H1 (cell line): ENCODE results near the gene SPECC1. TPM values are rescaled to one million over a fixed set of nuclear protein-coding genes. Genes with fewer than 3 reads are reported as not detected.

Experiments
- CTCF ChIA-PET: fragments of 300-600 bp; sonication (Branson Sonifier 250); formaldehyde crosslinking; loops from one replicate; lab custom pipeline; 2021; ENCODE audit not compliant: partially characterized antibody; lab: Charles Lee
- POLR2A ChIA-PET: fragments of 300-600 bp; sonication (Branson Sonifier 250); formaldehyde crosslinking; loops from one replicate; lab custom pipeline; 2021; ENCODE audit warnings: inconsistent platforms; ENCODE audit not compliant: partially characterized antibody; lab: Charles Lee
- DNase-seq, 2 experiments: peaks; one replicate each; pipeline versions ENCODE4 v3.0.0 to v3.0.0-alpha.2; 2010 to 2022; ENCODE audit warnings: low spot score in 2 of 2, low read depth in 1 of 2, mixed read lengths in 1 of 2
- FAIRE-seq: peaks from 2 replicates; lab custom pipeline; 2011; peaks lifted over from hg19 to GRCh38; lab: Jason Lieb, UNC
- H2AFZ ChIP-seq: 2 replicates; pipeline ENCODE4 v1.8.1; 2012; ENCODE audit warnings: low read length, inconsistent platforms
- H2AK5ac ChIP-seq: 2 replicates; pipeline ENCODE4 v1.6.1; 2013; ENCODE audit warnings: low read depth, low read length
- H2BK120ac ChIP-seq: replicated peaks from 2 replicates; pipeline ENCODE3; 2013; ENCODE audit warnings: low read depth, low read length, inconsistent platforms
- H2BK12ac ChIP-seq: 2 replicates; pipeline ENCODE4 v1.6.1; 2013; ENCODE audit warnings: low read depth, low read length
- H2BK15ac ChIP-seq: 2 replicates; pipeline ENCODE4 v1.6.1; 2013; ENCODE audit warnings: low read length
- H2BK20ac ChIP-seq: 2 replicates; pipeline ENCODE4 v1.6.1; 2013; ENCODE audit warnings: low read length
- H2BK5ac ChIP-seq: 2 replicates; pipeline ENCODE4 v1.6.1; 2013; ENCODE audit warnings: low read depth, low read length
- H3K14ac ChIP-seq: 2 replicates; pipeline ENCODE4 v1.6.1; 2013; ENCODE audit warnings: inconsistent platforms; ENCODE audit not compliant: insufficient read length
- H3K18ac ChIP-seq: 2 replicates; pipeline ENCODE4 v1.6.1; 2013; ENCODE audit warnings: low read length; ENCODE audit errors: extremely low read depth
- H3K23ac ChIP-seq: 2 replicates; pipeline ENCODE4 v1.6.1; 2013; ENCODE audit warnings: inconsistent platforms; ENCODE audit not compliant: insufficient read length
- H3K23me2 ChIP-seq: 2 replicates; pipeline ENCODE4 v1.6.1; 2013; ENCODE audit warnings: low read depth, low read length
- H3K27ac ChIP-seq: 2 replicates; pipeline ENCODE4 v1.6.1; 2011; ENCODE audit warnings: low read depth, low read length, inconsistent platforms
- H3K27me3 ChIP-seq, 4 experiments: replicated peaks in 1 of 4; 1 replicate in 1 of 4; 2 replicates in 3 of 4; pipeline versions ENCODE4 v1.6.1 to v1.8.1; 2011 to 2013; ENCODE audit warnings: low read length in 3 of 4, mild to moderate bottlenecking in 3 of 4, inconsistent platforms in 2 of 4, mixed read lengths in 2 of 4, moderate library complexity in 1 of 4; ENCODE audit not compliant: control insufficient read depth in 3 of 4, insufficient read depth in 3 of 4; ENCODE audit errors: extremely low read depth in 1 of 4
- H3K36me3 ChIP-seq, 4 experiments: 2 replicates each; pipeline versions ENCODE4 v1.6.1 to v1.8.1; 2011 to 2013; ENCODE audit warnings: mild to moderate bottlenecking in 4 of 4, low read length in 3 of 4, moderate library complexity in 2 of 4, control low read depth in 1 of 4, inconsistent platforms in 1 of 4; ENCODE audit not compliant: insufficient read depth in 4 of 4, control insufficient read depth in 2 of 4
- H3K4ac ChIP-seq: replicated peaks from 2 replicates; pipeline ENCODE3; 2013; ENCODE audit warnings: low read length, low read depth, mixed read lengths, inconsistent platforms; ENCODE audit not compliant: insufficient read length
- H3K4me1 ChIP-seq, 4 experiments: replicated peaks in 1 of 4; 1 replicate in 1 of 4; 2 replicates in 3 of 4; pipeline versions ENCODE4 v1.6.1 to v1.8.1; 2011 to 2013; ENCODE audit warnings: low read length in 3 of 4, inconsistent platforms in 2 of 4, mixed read lengths in 1 of 4; ENCODE audit not compliant: insufficient read depth in 4 of 4, control insufficient read depth in 3 of 4
- H3K4me2 ChIP-seq, 2 experiments: 2 replicates each; pipeline versions ENCODE4 v1.6.1 to v1.8.1; 2011 to 2013; ENCODE audit warnings: low read depth in 2 of 2, low read length in 2 of 2, control low read depth in 1 of 2, inconsistent platforms in 1 of 2, mild to moderate bottlenecking in 1 of 2; ENCODE audit not compliant: insufficient read depth in 1 of 2
- H3K4me3 ChIP-seq, 4 experiments: fragments of 200-600, 300-600 bp in 1 of 4; sonication (generic), shearing (Covaris generic), sonication (Bioruptor Twin) in 1 of 4; 2 replicates each; pipeline versions ENCODE4 v1.5.1 to v1.8.1; 2011 to 2016; ENCODE audit warnings: low read length in 4 of 4, low read depth in 3 of 4, control low read depth in 2 of 4, inconsistent platforms in 2 of 4, mild to moderate bottlenecking in 2 of 4, mixed read lengths in 1 of 4, moderate library complexity in 1 of 4; ENCODE audit not compliant: insufficient read depth in 2 of 4; ENCODE audit errors: extremely low read depth in 1 of 4
- H3K56ac ChIP-seq: replicated peaks from 2 replicates; pipeline ENCODE3; 2013; ENCODE audit warnings: low read depth, mild to moderate bottlenecking, mixed read lengths, low read length, inconsistent platforms; ENCODE audit not compliant: insufficient read length
- H3K79me1 ChIP-seq: 2 replicates; pipeline ENCODE4 v1.6.1; 2013; ENCODE audit warnings: low read depth, low read length, control low read depth
- H3K79me2 ChIP-seq, 2 experiments: 2 replicates each; pipeline versions ENCODE4 v1.6.1 to v1.8.1; 2012 to 2013; ENCODE audit warnings: low read length in 2 of 2, mild to moderate bottlenecking in 2 of 2, inconsistent platforms in 1 of 2; ENCODE audit not compliant: insufficient read depth in 2 of 2, control insufficient read depth in 1 of 2
- H3K9ac ChIP-seq, 4 experiments: replicated peaks in 1 of 4; 1 replicate in 1 of 4; 2 replicates in 3 of 4; pipeline versions ENCODE4 v1.6.1 to v1.8.1; 2011 to 2013; ENCODE audit warnings: low read depth in 3 of 4, low read length in 3 of 4, control low read depth in 2 of 4, mild to moderate bottlenecking in 2 of 4, moderate library complexity in 2 of 4, inconsistent platforms in 1 of 4; ENCODE audit errors: extremely low read depth in 1 of 4
- H3K9me3 ChIP-seq, 2 experiments: 2 replicates each; pipeline versions ENCODE4 v1.6.1 to v1.8.1; 2012 to 2013; ENCODE audit warnings: mild to moderate bottlenecking in 2 of 2, moderate library complexity in 2 of 2, control low read depth in 1 of 2, inconsistent platforms in 1 of 2, low read depth in 1 of 2, low read length in 1 of 2, mixed read lengths in 1 of 2; ENCODE audit not compliant: insufficient read depth in 2 of 2
- H4K20me1 ChIP-seq, 2 experiments: replicated peaks in 1 of 2; 2 replicates each; pipeline versions ENCODE3 to v1.8.1; 2011 to 2013; ENCODE audit warnings: inconsistent platforms in 2 of 2, low read length in 2 of 2, mild to moderate bottlenecking in 1 of 2; ENCODE audit not compliant: insufficient read depth in 2 of 2, control insufficient read depth in 1 of 2
- H4K5ac ChIP-seq: 2 replicates; pipeline ENCODE4 v1.6.1; 2013; ENCODE audit warnings: low read length, low read depth, mixed read lengths, inconsistent platforms; ENCODE audit not compliant: insufficient read length
- H4K8ac ChIP-seq: 2 replicates; pipeline ENCODE4 v1.8.0; 2013; ENCODE audit warnings: mild to moderate bottlenecking, moderate library complexity, low read length, inconsistent platforms; ENCODE audit not compliant: insufficient read depth; ENCODE audit errors: extremely low read depth
- H4K91ac ChIP-seq: replicated peaks from 2 replicates; pipeline ENCODE3; 2013; ENCODE audit warnings: low read length, mixed read lengths, inconsistent platforms; ENCODE audit not compliant: insufficient read length
- CBX5 ChIP-seq: fragments of 300-800, 300-1000 bp; sonication (generic); IDR thresholded peaks from 2 replicates; pipeline ENCODE4 v1.7.1; 2016; ENCODE audit warnings: antibody characterized with exemption, low read length, low read depth
- CREB1 ChIP-seq: IDR thresholded peaks from 2 replicates; pipeline ENCODE4 v1.6.1; 2012; ENCODE audit warnings: inconsistent platforms
- EZH2 ChIP-seq: fragments of 200-600 bp; sonication (generic); IDR thresholded peaks from 2 replicates; pipeline ENCODE4 v1.7.1; 2012; ENCODE audit warnings: low read depth, mild to moderate bottlenecking, moderate library complexity, low read length, inconsistent platforms; ENCODE audit not compliant: severe bottlenecking
- RBBP5 ChIP-seq: IDR thresholded peaks from 2 replicates; pipeline ENCODE4 v1.7.1; 2012; ENCODE audit warnings: low read depth, mild to moderate bottlenecking, inconsistent platforms, low read length, moderate library complexity, borderline replicate concordance
- SIN3A ChIP-seq, 2 experiments: IDR thresholded peaks in 1 of 2; conservative IDR thresholded peaks in 1 of 2; 2 replicates each; pipeline ENCODE4 v1.6.1; 2011 to 2012; ENCODE audit warnings: low read length in 2 of 2, improper control_type of control experiment in 1 of 2, low read depth in 1 of 2, mild to moderate bottlenecking in 1 of 2
- whole genome bisulfite sequencing, 2 experiments: shearing (Covaris generic) in 1 of 2; methylation state at CpG; one replicate each; pipeline versions ENCODE4 v1.1.6 to v1.1.7; 2013 to 2015; ENCODE audit warnings: low lambda C conversion rate in 2 of 2, mixed read lengths in 2 of 2, inconsistent platforms in 1 of 2, low coverage in 1 of 2, missing lambda C conversion rate in 1 of 2; ENCODE audit not compliant: insufficient replicate concordance in 2 of 2, insufficient coverage in 1 of 2, insufficient read length in 1 of 2; ENCODE audit errors: extremely low coverage in 1 of 2, missing lambda C conversion rate in 1 of 2; 5-methylcytosine and 5-hydroxymethylcytosine counted together
- polyA plus RNA-seq, 7 experiments: library from polyadenylated mRNA; depleted of rRNA in 3 of 7; stranded (reverse) in 5 of 7; unstranded in 2 of 7; fragments of >200 nt in 5 of 7; fragments of 200-250 nt in 2 of 7; gene quantifications; 1 replicate in 5 of 7; 2 replicates in 1 of 7; 4 replicates in 1 of 7; pipeline versions ENCODE4 v1.2.1 to v1.2.3, GENCODE V29; 2011 to 2013; ENCODE audit warnings: missing spikeins in 2 of 7, mixed read lengths in 2 of 7
- total RNA-seq: library from RNA; stranded (reverse); fragmentation: NEBNext Ultra II Directional; extraction: Animal tissue kit (Norgen Biotek cat#: 25700); gene quantifications from 2 replicates; pipeline ENCODE4 v1.2.1, GENCODE V29; 2021

The SPECC1 gene
- total and polyA plus RNA-seq, 2 of the 8 experiments (the other 6 are each of a cell fraction or from before 2014, with no cell fraction given), result 35.8 to 87.9 TPM

DNA sequence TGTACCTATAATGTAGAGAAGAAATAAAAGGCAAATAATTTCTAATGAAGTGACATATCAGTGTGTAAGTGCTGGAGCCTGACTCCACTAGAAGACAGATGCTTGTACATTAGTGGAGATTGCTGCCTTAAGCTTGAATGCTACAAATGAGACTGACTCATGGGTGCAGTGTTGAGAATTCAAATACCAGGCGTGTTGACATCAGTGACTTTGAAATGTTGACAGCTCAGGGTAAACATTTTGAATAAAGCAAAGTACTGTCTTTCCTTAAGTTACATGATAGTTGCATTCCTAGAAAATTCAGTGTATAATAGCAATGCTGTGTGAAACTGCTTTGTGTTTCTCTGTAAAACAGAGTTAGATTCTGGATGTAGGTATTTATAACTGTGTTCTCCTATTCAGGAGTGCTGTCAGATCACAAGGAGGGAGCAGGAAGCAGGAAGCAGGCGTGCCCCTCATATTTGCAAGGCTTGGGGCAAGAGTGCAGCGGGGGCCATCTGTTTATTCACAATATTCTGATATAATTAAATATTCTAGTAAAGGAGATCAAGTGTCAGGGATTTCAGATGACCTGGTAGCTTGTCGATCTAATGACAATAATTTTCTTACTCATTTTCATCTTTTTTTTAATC, 119.0 kb downstream of the SPECC1 start:
- FAIRE-seq, result no peak

More for the DNA sequence above, 119.0 kb downstream of the SPECC1 start:
- no peak overlapping the region for H2AFZ ChIP-seq
- H3K4ac ChIP-seq, result no peak overlapping the region
- no peak overlapping the region for H3K4me3 ChIP-seq
- H2BK5ac ChIP-seq, result no peak overlapping the region
- no peak overlapping the region for H2BK20ac ChIP-seq
- H3K4me2 ChIP-seq, result no peak overlapping the region
- WGBS, 2 experiments, result 90% methylated on average over 4 of the region's 4 CpGs; no CpG with 5 or more reads in 1 of the 2 experiments
- H2BK120ac ChIP-seq, result no peak overlapping the region
- H3K36me3 ChIP-seq, result no peaks in the 10 kb centered on the region
- peaks cover 0 to 11% of the 10 kb centered on the region in 2 experiments for H3K9me3 ChIP-seq
- H3K56ac ChIP-seq, result no peak overlapping the region
- H4K5ac ChIP-seq, result no peak overlapping the region
- no peaks in the 10 kb centered on the region; a peak in 1 of 7 replicates for H3K4me1 ChIP-seq
- no peaks in the 10 kb centered on the region for H3K79me2 ChIP-seq
- DNase-seq, result no peak
- H3K27me3 ChIP-seq, result no peaks in the 10 kb centered on the region
- no peak overlapping the region for H3K9ac ChIP-seq
- ChIA-PET POLR2A (interaction anchor here (0.6 kb wide), 1 partner anchor 247 kb away, joined by 4 read pairs; no protein-coding TSS in a partner anchor), CTCF (interaction anchor here (1.3 kb wide), 1 partner anchor 99 kb away, joined by 6 read pairs; no protein-coding TSS in a partner anchor)
- H3K23ac ChIP-seq, result no peak overlapping the region
- H2BK15ac ChIP-seq, result no peak overlapping the region
- H4K20me1 ChIP-seq, result no peaks in the 10 kb centered on the region
- H4K8ac ChIP-seq, result no peak overlapping the region
- no peak overlapping the region for H2BK12ac ChIP-seq
- no peaks in the 10 kb centered on the region for H3K79me1 ChIP-seq
- no peak overlapping the region for H4K91ac ChIP-seq
- no peak for TF ChIP-seq CBX5
- no peak for TF ChIP-seq CREB1
- no peak for TF ChIP-seq EZH2
- no peak for TF ChIP-seq SIN3A (conservative IDR thresholded peaks at IDR 0.05 in 1 of 2, IDR thresholded peaks at IDR 0.05 in 1 of 2; ENCODE audit: low read depth in 1 of 2, low read length in 2 of 2)
- TF ChIP-seq RBBP5, result no peak
- no peak overlapping the region for H3K14ac ChIP-seq
- no peaks in the 10 kb centered on the region for H3K23me2 ChIP-seq
- H3K27ac ChIP-seq, result no peak overlapping the region
- H3K18ac ChIP-seq, result no peak overlapping the region
- no peak overlapping the region for H2AK5ac ChIP-seq
